OCI-LY1 (cell line): ENCODE results near the gene CTNNA2.

Experiments
- H2AFZ ChIP-seq: fragments of 200-600 bp; sonication (generic), shearing (Covaris generic); 2 replicates; pipeline ENCODE4 v1.6.0; 2014; ENCODE audit warnings: antibody characterized with exemption, mild to moderate bottlenecking, low read length
- H3F3A ChIP-seq: fragments of 200-600 bp; sonication (generic), shearing (Covaris generic); 2 replicates; pipeline ENCODE4 v1.6.0; 2014; ENCODE audit warnings: mild to moderate bottlenecking, antibody characterized with exemption, low read length, moderate library complexity; ENCODE audit not compliant: insufficient read depth
- H3K27ac ChIP-seq: fragments of 200-600 bp; sonication (generic); 2 replicates; pipeline ENCODE4 v1.5.1; 2014; ENCODE audit warnings: low read length, mixed run types, mild to moderate bottlenecking, low read depth; ENCODE audit not compliant: poor library complexity, severe bottlenecking
- H3K27me3 ChIP-seq: fragments of 200-600 bp; sonication (generic); 2 replicates; pipeline ENCODE4 v1.6.0; 2014; ENCODE audit warnings: antibody characterized with exemption, mild to moderate bottlenecking, low read length, moderate library complexity; ENCODE audit not compliant: insufficient read depth
- H3K36me3 ChIP-seq: fragments of 200-600 bp; sonication (generic); 2 replicates; pipeline ENCODE4 v1.6.1; 2014; ENCODE audit warnings: mild to moderate bottlenecking, antibody characterized with exemption, low read length, moderate library complexity, mixed read lengths; ENCODE audit not compliant: insufficient read depth
- H3K4me1 ChIP-seq: fragments of 200-600 bp; sonication (generic); 2 replicates; pipeline ENCODE4 v1.5.1; 2014; ENCODE audit warnings: mild to moderate bottlenecking, low read length, moderate library complexity; ENCODE audit not compliant: insufficient read depth, severe bottlenecking
- H3K4me2 ChIP-seq: fragments of 200-600 bp; sonication (generic), shearing (Covaris generic); 2 replicates; pipeline ENCODE4 v1.6.1; 2014; ENCODE audit warnings: low read length
- H3K4me3 ChIP-seq: fragments of 200-600 bp; sonication (generic); 2 replicates; pipeline ENCODE4 v1.5.1; 2014; ENCODE audit warnings: low read length, low read depth, mild to moderate bottlenecking, mixed read lengths; ENCODE audit not compliant: poor library complexity, severe bottlenecking
- H3K79me2 ChIP-seq: fragments of 200-600 bp; shearing (Covaris generic); 2 replicates; pipeline ENCODE4 v1.6.1; 2016; ENCODE audit warnings: mixed run types, low read length, mixed read lengths; ENCODE audit not compliant: insufficient read depth
- H3K9ac ChIP-seq: fragments of 200-600 bp; sonication (generic), shearing (Covaris generic); 2 replicates; pipeline ENCODE4 v1.6.1; 2014; ENCODE audit warnings: mild to moderate bottlenecking, low read length, mixed read lengths
- H3K9me2 ChIP-seq: fragments of 200-600 bp; sonication (generic), shearing (Covaris generic); 2 replicates; pipeline ENCODE4 v1.6.1; 2014; ENCODE audit warnings: low read depth, mild to moderate bottlenecking, low read length, mixed read lengths
- H3K9me3 ChIP-seq: fragments of 200-600 bp; shearing (Covaris generic); 2 replicates; pipeline ENCODE4 v1.6.1; 2014; ENCODE audit warnings: low read length, mixed read lengths
- H4K20me1 ChIP-seq: fragments of 200-600 bp; sonication (generic), shearing (Covaris generic); 2 replicates; pipeline ENCODE4 v1.6.0; 2016; ENCODE audit warnings: mild to moderate bottlenecking, low read length; ENCODE audit not compliant: insufficient read depth
- EZH2 ChIP-seq: fragments of 200-600 bp; sonication (generic), shearing (Covaris generic); IDR thresholded peaks from 2 replicates; pipeline ENCODE4 v1.8.0; 2017; ENCODE audit warnings: borderline replicate concordance, mixed run types, mild to moderate bottlenecking, antibody characterized with exemption, low read length, moderate library complexity, mixed read lengths
- TF ChIP-seq, protein P1 (sequence below): fragments of 200-600 bp; sonication (generic), shearing (Covaris generic); IDR thresholded peaks from 2 replicates; pipeline ENCODE4 v1.5.1; 2017; ENCODE audit warnings: mild to moderate bottlenecking, antibody characterized with exemption, low read length, moderate library complexity, mixed read lengths

Gene CTNNA2

DNA sequence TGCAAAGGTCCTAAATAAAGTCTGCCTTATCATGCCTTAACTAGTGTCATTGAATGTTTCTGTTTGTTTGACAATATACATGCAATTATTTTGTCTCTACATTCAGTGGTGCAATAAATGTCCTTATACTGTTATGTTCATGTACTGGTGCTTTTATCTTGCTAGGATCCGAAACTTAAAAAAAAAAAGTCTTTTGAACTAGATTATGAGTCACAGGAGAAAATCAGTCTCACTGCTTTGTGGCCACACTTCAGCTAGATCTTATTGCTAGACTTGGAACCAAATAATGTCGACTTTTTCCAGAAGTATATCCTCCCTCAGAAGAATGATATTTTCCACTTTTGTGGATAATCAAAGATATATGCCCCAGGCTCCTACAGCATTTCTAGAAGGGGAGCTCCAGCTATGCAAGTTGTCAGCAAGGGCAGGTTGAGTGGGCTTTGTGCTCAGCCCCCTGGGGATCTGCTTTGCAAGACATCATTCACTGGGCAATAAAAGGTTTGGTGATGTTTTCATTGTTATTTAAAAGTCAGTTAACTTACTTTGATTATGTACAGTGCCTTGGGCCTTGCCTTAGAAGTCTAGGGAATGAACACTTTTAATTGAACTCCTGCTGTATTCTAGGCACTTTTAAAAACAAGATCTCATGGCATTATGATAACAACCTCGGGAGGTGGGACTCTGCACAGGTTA is 948.8 kb downstream of the CTNNA2 start:
- no peaks in the 10 kb centered on the region for H4K20me1 ChIP-seq
- H3K27ac ChIP-seq: no peak overlapping the region
- no peak overlapping the region for H3K4me2 ChIP-seq
- no peak overlapping the region for H3K4me3 ChIP-seq
- no peaks in the 10 kb centered on the region; the same call in 1 of the 2 replicates for H3K27me3 ChIP-seq
- H3K9me3 ChIP-seq: no peaks in the 10 kb centered on the region
- H3F3A ChIP-seq: no peaks in the 10 kb centered on the region
- no peaks in the 10 kb centered on the region for H3K9me2 ChIP-seq
- no peaks in the 10 kb centered on the region for H3K79me2 ChIP-seq
- no peaks in the 10 kb centered on the region for H3K36me3 ChIP-seq
- H3K4me1 ChIP-seq: no peaks in the 10 kb centered on the region
- TF ChIP-seq, protein P1, sequence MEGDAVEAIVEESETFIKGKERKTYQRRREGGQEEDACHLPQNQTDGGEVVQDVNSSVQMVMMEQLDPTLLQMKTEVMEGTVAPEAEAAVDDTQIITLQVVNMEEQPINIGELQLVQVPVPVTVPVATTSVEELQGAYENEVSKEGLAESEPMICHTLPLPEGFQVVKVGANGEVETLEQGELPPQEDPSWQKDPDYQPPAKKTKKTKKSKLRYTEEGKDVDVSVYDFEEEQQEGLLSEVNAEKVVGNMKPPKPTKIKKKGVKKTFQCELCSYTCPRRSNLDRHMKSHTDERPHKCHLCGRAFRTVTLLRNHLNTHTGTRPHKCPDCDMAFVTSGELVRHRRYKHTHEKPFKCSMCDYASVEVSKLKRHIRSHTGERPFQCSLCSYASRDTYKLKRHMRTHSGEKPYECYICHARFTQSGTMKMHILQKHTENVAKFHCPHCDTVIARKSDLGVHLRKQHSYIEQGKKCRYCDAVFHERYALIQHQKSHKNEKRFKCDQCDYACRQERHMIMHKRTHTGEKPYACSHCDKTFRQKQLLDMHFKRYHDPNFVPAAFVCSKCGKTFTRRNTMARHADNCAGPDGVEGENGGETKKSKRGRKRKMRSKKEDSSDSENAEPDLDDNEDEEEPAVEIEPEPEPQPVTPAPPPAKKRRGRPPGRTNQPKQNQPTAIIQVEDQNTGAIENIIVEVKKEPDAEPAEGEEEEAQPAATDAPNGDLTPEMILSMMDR: no peak
- TF ChIP-seq EZH2: no peak
- H2AFZ ChIP-seq: no peak overlapping the region
- no peak overlapping the region for H3K9ac ChIP-seq

DNA sequence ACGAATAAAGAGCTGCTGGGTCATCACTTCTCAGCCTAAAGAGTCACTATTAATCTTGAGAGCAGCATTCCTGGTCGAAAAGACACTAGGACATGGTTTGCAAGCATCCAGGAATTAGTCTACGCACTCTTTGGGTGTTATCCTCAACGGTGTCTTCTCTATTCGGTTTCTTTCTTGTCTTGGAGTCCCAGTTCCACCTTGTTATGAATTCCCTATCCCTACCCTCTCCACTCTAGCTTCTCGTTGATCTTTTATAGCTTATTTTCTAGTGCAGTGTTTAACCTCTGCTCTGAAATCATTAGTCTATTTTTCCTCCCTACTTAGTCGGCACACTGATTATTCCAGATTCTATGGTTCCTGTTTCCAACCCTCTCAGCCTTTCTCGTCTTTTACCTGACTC is 949.8 kb downstream of the CTNNA2 start:
- Histone ChIP-seq H3K9me3 (no peaks in the 10 kb centered on the region), H3K4me1 (no peaks in the 10 kb centered on the region), H3K79me2 (no peaks in the 10 kb centered on the region), H3K27ac (no peak overlapping the region), H2AFZ (no peak overlapping the region), H3K4me3 (no peak overlapping the region), H3K36me3 (no peaks in the 10 kb centered on the region), H3K9me2 (no peaks in the 10 kb centered on the region), H3F3A (no peaks in the 10 kb centered on the region), H3K4me2 (no peak overlapping the region), H3K9ac (no peak overlapping the region), H3K27me3 (no peaks in the 10 kb centered on the region; the same call in 1 of the 2 replicates), H4K20me1 (no peaks in the 10 kb centered on the region)
- TF ChIP-seq EZH2: no peak
- TF ChIP-seq, protein P1: no peak

DNA sequence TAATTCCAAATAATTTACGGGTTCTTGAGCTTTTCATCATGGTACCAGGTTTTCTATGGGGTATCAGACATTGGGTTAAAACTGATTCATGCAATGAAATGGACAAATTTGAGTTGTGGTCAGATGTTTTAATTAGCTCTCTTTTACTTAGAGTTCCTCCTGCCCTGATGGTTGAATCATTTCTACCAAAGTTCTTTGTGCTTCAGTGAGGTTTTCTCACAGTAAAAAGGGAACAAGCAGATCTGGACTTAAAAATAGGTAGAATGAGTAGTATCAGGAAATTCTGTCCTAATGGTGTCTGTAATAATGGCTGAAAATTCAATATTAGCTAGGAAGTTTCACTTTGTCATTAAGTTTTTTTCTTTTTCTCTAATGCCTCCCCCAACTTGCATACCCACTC is 951.4 kb downstream of the CTNNA2 start:
- H3K79me2 ChIP-seq: no peaks in the 10 kb centered on the region
- no peaks in the 10 kb centered on the region for H3K4me1 ChIP-seq
- H3K4me2 ChIP-seq: no peak overlapping the region
- H4K20me1 ChIP-seq: no peaks in the 10 kb centered on the region
- H3K9ac ChIP-seq: no peak overlapping the region
- H3F3A ChIP-seq: no peaks in the 10 kb centered on the region
- H3K9me3 ChIP-seq: no peaks in the 10 kb centered on the region
- H3K4me3 ChIP-seq: no peak overlapping the region
- no peaks in the 10 kb centered on the region for H3K36me3 ChIP-seq
- no peak overlapping the region for H3K27ac ChIP-seq
- H3K9me2 ChIP-seq: no peaks in the 10 kb centered on the region
- H2AFZ ChIP-seq: no peak overlapping the region
- TF ChIP-seq, protein P1: no peak
- no peak for TF ChIP-seq EZH2
- H3K27me3 ChIP-seq: no peaks in the 10 kb centered on the region; the same call in 1 of the 2 replicates
